Mononuclear cell (primary cell): Measurements from ENCODE around the gene ACIN1. TPM values are rescaled to one million over a fixed set of nuclear protein-coding genes. Genes with fewer than 3 reads are reported as not detected.
"Not testable (repeated sequence)": the region's sequence is repeated elsewhere in the genome, so short reads cannot be mapped to it uniquely, and the experiment has no call there.

Experiments
- H3K27me3 ChIP-seq: 2 replicates; pipeline ENCODE4 v1.6.0; 2011; ENCODE audit warnings: low read length, control low read depth; ENCODE audit not compliant: insufficient read depth
- H3K4me1 ChIP-seq: 2 replicates; pipeline ENCODE4 v1.5.1; 2011; ENCODE audit warnings: mild to moderate bottlenecking, low read length, control low read depth; ENCODE audit not compliant: insufficient read depth
- H3K4me3 ChIP-seq: 2 replicates; pipeline ENCODE4 v1.5.1; 2011; ENCODE audit warnings: mild to moderate bottlenecking, low read length, moderate library complexity
- H3K9me3 ChIP-seq: 2 replicates; pipeline ENCODE4 v1.5.1; 2011; ENCODE audit warnings: low read depth, mild to moderate bottlenecking, control low read depth, low read length
- total RNA-seq: library from RNA; depleted of rRNA; stranded (reverse); fragments of >200 nt; gene quantifications from one replicate; pipeline ENCODE4 v1.2.3, GENCODE V29; 2012

The ACIN1 gene
- total RNA-seq, 1 donor: 123 TPM

DNA sequence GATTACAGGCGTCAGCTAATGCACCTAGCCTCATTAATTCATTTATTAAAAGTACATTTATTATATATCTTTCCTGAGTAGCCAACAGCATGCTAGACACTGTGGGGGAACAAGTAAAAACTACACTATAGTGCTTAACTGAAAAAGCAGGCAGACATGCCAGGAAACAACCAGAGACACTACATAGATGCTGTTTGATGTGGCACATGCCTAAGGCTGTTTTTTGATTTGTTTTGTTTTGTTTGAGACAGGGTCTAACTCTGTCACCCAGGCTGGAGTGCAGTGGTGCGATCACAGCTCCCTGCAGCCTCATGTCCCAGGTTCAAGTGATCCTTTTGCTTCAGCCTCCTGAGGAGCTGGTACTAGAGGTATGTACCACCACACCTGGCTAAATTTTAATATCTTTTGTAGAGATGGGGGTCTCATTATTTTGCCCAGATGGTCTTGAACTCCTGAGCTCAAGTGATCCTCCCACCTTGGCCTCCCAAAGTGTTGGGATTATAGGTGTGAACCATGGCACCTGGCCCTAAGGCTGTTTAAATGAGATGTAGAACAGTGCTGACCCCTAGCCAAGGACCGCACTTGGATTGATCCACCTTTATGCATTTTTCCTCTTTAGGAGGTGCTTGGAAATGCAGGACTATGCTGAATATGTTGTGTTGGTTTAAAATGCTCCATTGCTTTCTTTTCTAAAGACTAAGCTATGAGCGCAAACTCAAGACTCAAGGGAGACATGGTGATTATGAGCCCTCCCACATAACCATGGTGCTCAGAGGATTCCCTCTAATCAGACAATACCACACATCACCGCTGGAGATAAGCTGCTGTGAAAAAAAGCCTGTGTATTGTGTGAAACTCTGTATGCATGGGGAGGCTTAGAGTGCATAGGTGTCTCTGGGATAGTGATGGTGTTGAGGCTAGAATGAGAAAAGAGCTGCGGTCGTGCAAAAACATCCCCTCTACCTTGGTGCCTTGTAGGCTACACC is 74.5 kb downstream of the ACIN1 start:
- Histone ChIP-seq H3K27me3 (no peaks in the 10 kb centered on the region), H3K4me1 (no peaks in the 10 kb centered on the region), H3K4me3 (no peak overlapping the region), H3K9me3 (no peaks in the 10 kb centered on the region)

DNA sequence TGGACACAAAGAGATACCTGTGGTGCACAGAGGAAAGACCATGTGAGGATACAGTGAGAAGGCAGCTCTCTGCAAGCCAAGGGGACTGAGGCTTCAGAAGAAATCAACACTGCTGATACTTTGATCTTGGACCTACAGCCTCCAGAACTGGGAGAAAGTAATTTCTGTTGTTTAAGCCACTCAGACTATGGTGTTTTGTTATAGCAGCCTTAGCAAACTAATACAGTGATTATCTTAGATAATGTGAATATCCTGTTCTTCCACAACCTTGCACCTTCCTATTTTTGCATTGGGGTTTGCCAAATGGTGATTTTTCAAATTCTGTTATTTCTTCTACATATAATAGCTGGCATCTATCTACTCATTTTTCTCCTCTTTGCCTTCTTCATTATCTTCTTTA is 76.8 kb downstream of the ACIN1 start:
- no peaks in the 10 kb centered on the region for H3K4me1 ChIP-seq
- H3K4me3 ChIP-seq: no peak overlapping the region
- no peaks in the 10 kb centered on the region for H3K9me3 ChIP-seq
- H3K27me3 ChIP-seq: no peaks in the 10 kb centered on the region

DNA sequence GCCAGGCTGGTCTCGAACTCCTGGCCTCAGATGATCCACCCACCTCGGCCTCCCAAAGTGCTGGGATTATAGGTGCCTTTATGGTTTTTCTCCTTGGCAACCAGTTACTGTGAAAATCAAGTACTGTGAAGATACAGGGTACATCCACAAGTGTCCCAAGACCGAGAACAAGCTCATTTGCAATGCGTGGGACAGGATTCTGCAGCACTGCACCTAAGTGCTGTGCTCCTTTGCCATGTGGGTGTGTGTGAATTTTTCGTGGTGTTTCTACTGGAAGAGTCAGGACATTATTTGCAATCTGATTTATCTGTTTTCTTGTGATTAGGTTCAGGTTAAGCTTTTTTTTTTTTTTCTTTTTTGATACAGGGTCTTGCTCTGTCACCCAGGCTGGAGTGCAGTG is 77.8 kb downstream of the ACIN1 start:
- Histone ChIP-seq H3K9me3 (no peaks in the 10 kb centered on the region), H3K4me3 (no peak overlapping the region), H3K4me1 (no peaks in the 10 kb centered on the region), H3K27me3 (no peaks in the 10 kb centered on the region)

DNA sequence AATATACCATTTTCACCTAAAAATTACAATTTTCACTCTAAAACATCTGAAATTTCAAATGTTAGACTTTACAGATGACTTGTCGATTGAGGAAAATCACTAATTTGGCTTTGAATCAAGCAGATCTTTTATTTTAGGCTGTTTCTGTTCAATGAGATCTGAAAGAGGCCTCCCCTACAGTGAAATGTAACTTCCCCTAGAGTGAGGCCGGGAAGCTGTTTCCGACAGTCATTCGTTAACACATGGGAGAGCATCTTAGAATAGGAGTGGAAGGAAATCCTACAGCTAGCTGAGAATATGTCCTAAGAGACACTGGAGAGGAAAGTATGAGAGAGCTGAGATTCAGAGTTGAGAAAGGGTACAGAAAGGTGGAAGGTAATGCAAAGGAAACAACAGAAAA is 79.3 kb downstream of the ACIN1 start:
- H3K27me3 ChIP-seq: no peaks in the 10 kb centered on the region
- no peaks in the 10 kb centered on the region for H3K9me3 ChIP-seq
- no peaks in the 10 kb centered on the region for H3K4me1 ChIP-seq
- no peak overlapping the region for H3K4me3 ChIP-seq

DNA sequence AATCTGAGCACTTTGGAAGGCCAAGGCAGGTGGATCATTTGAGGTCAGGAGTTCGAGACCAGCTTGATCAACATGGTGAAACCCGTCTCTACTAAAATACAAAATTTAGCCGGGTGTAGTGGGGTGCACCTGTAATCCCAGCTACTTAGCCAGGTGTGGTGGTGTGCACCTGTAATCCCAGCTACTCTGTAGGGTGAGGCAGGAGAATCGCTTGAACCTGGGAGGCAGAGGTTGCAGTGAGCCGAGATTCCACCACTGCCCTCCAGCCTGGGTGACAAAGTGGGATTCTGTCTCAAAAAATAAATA is 81.2 kb downstream of the ACIN1 start:
- H3K9me3 ChIP-seq, H3K4me1 ChIP-seq, H3K4me3 ChIP-seq, H3K27me3 ChIP-seq: not testable (repeated sequence)

DNA sequence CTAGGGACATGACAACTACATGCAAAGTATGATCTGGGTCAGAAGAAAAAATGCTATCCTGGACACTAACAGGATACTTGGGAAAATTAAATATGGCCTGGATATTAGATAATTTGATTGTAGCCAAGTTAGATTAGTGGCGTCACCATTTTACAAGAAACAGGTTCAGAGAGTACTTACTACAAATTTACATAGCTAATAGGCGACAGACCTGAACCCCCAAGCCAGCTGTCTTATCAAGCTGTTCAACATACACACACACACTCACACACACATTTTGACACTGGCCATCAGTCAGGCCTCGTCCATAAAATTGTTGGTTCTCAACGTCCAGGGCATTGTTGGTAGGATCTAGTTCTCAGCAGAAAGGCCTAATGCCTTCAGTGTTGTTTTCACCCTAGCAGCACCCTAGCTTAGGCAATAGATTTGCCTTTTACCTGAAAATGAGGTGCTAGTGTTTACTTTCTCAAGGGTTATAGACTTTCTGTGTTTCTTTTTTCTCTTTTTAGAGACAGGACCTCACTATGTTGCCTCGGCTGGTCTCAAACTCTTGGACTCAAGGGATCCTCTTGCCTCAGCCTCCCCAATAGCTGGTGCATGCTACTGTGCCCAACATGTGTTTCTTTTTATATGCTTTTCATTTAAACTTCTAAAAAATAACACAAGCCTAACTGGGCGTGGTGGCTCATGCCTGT is 81.7 kb downstream of the ACIN1 start:
- Histone ChIP-seq H3K27me3 (no peaks in the 10 kb centered on the region), H3K9me3 (no peaks in the 10 kb centered on the region), H3K4me1 (peaks cover 13% of the 10 kb centered on the region), H3K4me3 (no peak overlapping the region)

DNA sequence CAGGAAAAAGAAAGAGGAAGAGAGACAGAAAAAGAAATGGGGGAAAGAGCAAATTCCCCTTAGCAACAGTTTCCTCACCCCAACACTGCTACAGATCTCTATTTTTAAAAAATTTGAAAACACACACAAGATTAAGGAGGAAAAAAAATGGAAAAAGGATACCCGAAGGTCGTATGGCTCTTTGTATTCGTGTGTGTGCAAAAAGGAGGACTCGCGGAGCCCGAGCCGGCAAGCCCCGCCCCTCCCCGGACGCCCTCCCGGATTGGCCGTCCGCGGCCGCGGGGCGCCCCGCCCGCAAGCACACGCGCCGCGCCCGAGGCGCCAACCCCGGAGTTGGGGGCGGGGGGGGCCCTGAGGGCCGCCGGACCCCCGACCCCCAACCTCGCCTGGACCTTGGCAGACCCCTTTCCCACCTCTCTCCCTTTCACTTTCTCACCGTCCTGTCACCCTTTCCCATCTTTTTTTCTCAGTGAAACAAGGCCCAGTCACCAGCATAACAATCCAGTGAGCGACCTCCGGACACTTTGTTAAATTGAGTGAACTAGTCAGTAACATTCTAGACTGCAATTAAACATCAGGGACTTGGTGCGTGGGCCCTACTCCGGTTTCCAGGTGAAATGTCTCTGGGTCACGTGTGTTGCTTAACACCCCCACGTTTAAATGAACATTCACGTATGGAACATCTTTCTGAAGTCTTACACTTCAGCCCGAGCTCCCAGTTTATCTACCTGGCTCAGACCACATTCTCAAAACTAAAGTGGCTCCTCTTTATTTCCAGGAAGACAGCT is 84.8 kb downstream of the ACIN1 start, which contains the start of gene C14orf93:
C14orf93 (minus strand) TSS at position 205 of the 788 bp plus-strand sequence. CDS start 11,120 bp downstream, outside the sequence.
- Histone ChIP-seq H3K27me3 (no peaks in the 10 kb centered on the region), H3K9me3 (no peaks in the 10 kb centered on the region), H3K4me3 (peak within 1 kb of the TSS; percentile 75), H3K4me1 (peaks cover 31% of the 10 kb centered on the region)

DNA sequence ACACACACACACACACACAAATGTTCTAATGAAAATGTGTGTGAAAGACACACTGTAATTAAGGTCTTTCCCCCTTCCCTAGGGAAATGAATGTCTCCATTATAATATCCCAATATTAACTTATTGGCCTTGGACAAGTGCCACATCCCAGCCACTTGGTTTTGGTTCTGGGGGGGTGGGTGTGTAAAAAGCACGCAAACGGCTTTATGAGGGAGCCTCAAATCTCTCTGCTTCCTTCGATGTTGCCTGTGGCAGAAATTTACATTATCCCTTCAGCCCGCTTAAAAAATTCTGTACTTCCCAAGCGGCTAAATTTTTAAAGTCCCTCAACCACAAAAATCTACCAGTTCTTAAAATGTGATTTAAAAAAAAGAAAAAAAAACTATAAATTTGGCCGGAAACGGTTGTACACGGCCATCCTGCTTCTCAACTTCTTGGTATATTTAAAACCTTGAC is 85.4 kb downstream of the ACIN1 start:
- Histone ChIP-seq H3K9me3 (no peaks in the 10 kb centered on the region), H3K4me3 (peak overlapping the region; percentile 75), H3K4me1 (peaks cover 31% of the 10 kb centered on the region), H3K27me3 (no peaks in the 10 kb centered on the region)

DNA sequence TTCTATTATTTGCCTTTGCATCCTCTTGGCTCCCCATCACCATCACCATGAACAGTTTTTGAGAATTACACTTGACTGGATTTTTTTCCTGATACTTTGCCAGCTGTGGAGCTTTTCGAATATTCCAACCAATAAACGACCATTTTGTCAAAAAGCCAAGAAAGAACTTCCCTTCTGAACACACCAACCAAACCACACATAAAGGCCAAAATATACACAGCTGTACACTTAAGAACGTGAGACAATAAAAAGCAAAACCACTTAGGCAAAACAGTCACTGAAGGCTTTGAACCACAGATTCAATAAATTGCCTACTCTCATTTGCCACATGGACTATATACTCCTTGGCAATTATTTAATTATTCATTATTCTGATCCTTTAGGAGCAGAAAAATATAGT is 86.1 kb downstream of the ACIN1 start:
- no peak overlapping the region for H3K4me3 ChIP-seq
- H3K27me3 ChIP-seq: no peaks in the 10 kb centered on the region
- peaks cover 31% of the 10 kb centered on the region for H3K4me1 ChIP-seq
- no peaks in the 10 kb centered on the region for H3K9me3 ChIP-seq

Other genes starting within 250 kb of the ACIN1 start
- 46.7 TPM for gene LRP10, start 223.4 kb downstream of the ACIN1 start, total RNA-seq
- 2.1 TPM for gene REM2, start 211.9 kb downstream of the ACIN1 start, total RNA-seq
- gene RBM23, start 176.0 kb downstream of the ACIN1 start, total RNA-seq: 122 TPM
- gene PRMT5, start 165.8 kb downstream of the ACIN1 start, total RNA-seq: 8.2 TPM
- 41.2 TPM for gene HAUS4, start 138.0 kb downstream of the ACIN1 start, total RNA-seq
- 0.21 TPM for gene AJUBA, start 112.6 kb downstream of the ACIN1 start, total RNA-seq
- gene C14orf93, start 85.0 kb downstream of the ACIN1 start, total RNA-seq: 6.9 TPM
- gene PSMB5, start 60.2 kb downstream of the ACIN1 start, total RNA-seq: 13.2 TPM
- gene PSMB11, start 52.9 kb downstream of the ACIN1 start, total RNA-seq: not detected
- 0.63 TPM for gene CDH24, start 37.6 kb downstream of the ACIN1 start, total RNA-seq
- 5.2 TPM for gene C14orf119, start 369 bp upstream of the ACIN1 start, total RNA-seq
- gene CIROP, start 9.9 kb upstream of the ACIN1 start, total RNA-seq: not detected
- 0.21 TPM for gene CEBPE, start 24.1 kb upstream of the ACIN1 start, total RNA-seq
- 0.21 TPM for gene SLC7A8, start 88.5 kb upstream of the ACIN1 start, total RNA-seq
- gene RNF212B, start 142.8 kb upstream of the ACIN1 start, total RNA-seq: 0.10 TPM
- 1.5 TPM for gene HOMEZ, start 191.0 kb upstream of the ACIN1 start, total RNA-seq
- gene PPP1R3E, start 207.7 kb upstream of the ACIN1 start, total RNA-seq: 12.5 TPM
- 3.4 TPM for gene BCL2L2, start 211.7 kb upstream of the ACIN1 start, total RNA-seq
- gene PABPN1, start 226.3 kb upstream of the ACIN1 start, total RNA-seq: 51.0 TPM